Endothelial cell of umbilical vein (primary cell): ENCODE results near the gene HDAC9. TPM values are rescaled to one million over a fixed set of nuclear protein-coding genes. Genes with fewer than 3 reads are reported as not detected.

ENCODE experiments used
- BruUV-seq: library from RNA; stranded (reverse); fragments of 400-500 nt; replicated peaks from 2 replicates; lab custom pipeline; 2021; lab: Mats Ljungman, UMichigan
- CTCF ChIA-PET: fragments of 300-600, 350-600 bp; sonication (Branson Sonifier 250); formaldehyde crosslinking; loops from one replicate; lab custom pipeline; 2021; ENCODE audit warnings: antibody characterized with exemption, inconsistent platforms; lab: Charles Lee
- POLR2A ChIA-PET: fragments of 300-600, 350-600 bp; sonication (Branson Sonifier 250); formaldehyde crosslinking; loops from one replicate; lab custom pipeline; 2021; ENCODE audit warnings: antibody characterized with exemption, inconsistent platforms; lab: Charles Lee
- DNase-seq: peaks from one replicate; pipeline ENCODE4 v3.0.0-alpha.2; 2011; ENCODE audit warnings: low read depth, low spot score
- FAIRE-seq: peaks from 2 replicates; lab custom pipeline; 2011; peaks lifted over from hg19 to GRCh38; lab: Jason Lieb, UNC
- H2AFZ ChIP-seq: 2 replicates; pipeline ENCODE4 v1.6.0; 2012; ENCODE audit warnings: low read depth, low read length, control low read depth, inconsistent platforms
- H3K27ac ChIP-seq: 2 replicates; pipeline ENCODE4 v1.5.1; 2011; ENCODE audit warnings: low read depth, mild to moderate bottlenecking, control low read depth, low read length, moderate library complexity; ENCODE audit not compliant: insufficient read depth
- H3K27me3 ChIP-seq, 2 experiments: 2 replicates each; pipeline versions ENCODE4 v1.6.0 to v1.6.1; 2011; ENCODE audit warnings: low read length in 2 of 2, mixed read lengths in 1 of 2; ENCODE audit not compliant: control insufficient read depth in 2 of 2, insufficient read depth in 2 of 2
- H3K36me3 ChIP-seq, 2 experiments: 2 replicates in 1 of 2; 3 replicates in 1 of 2; pipeline ENCODE4 v1.5.1; 2011; ENCODE audit warnings: low read length in 2 of 2, mild to moderate bottlenecking in 1 of 2, moderate library complexity in 1 of 2; ENCODE audit not compliant: control insufficient read depth in 2 of 2, insufficient read depth in 2 of 2; ENCODE audit errors: extremely low read depth in 1 of 2
- H3K4me1 ChIP-seq: 3 replicates; pipeline ENCODE4 v1.5.1; 2011; ENCODE audit warnings: mild to moderate bottlenecking, low read length; ENCODE audit not compliant: control insufficient read depth, insufficient read depth; ENCODE audit errors: extremely low read depth
- H3K4me2 ChIP-seq: 2 replicates; pipeline ENCODE4 v1.6.1; 2011; ENCODE audit warnings: low read length, control low read depth, mixed read lengths; ENCODE audit not compliant: insufficient read depth
- H3K4me3 ChIP-seq, 3 experiments: fragments of 200-600 bp in 1 of 3; sonication (generic), shearing (Covaris generic) in 1 of 3; replicated peaks in 1 of 3; 2 replicates each; pipeline ENCODE4 v1.5.1; 2011 to 2016; ENCODE audit warnings: control low read depth in 3 of 3, low read length in 3 of 3, mild to moderate bottlenecking in 2 of 3, inconsistent platforms in 1 of 3, low read depth in 1 of 3, moderate library complexity in 1 of 3; ENCODE audit not compliant: insufficient read depth in 1 of 3
- H3K79me2 ChIP-seq: 2 replicates; pipeline ENCODE4 v1.6.0; 2012; ENCODE audit warnings: low read length, inconsistent platforms; ENCODE audit not compliant: control insufficient read depth, insufficient read depth
- H3K9ac ChIP-seq: replicated peaks from 2 replicates; pipeline ENCODE3; 2011; ENCODE audit warnings: low read length, control low read depth; ENCODE audit not compliant: insufficient read depth; ENCODE audit errors: extremely low read depth
- H3K9me1 ChIP-seq: replicated peaks from 3 replicates; pipeline ENCODE4 v1.6.0; 2011; ENCODE audit warnings: mild to moderate bottlenecking, low read length; ENCODE audit not compliant: control insufficient read depth, insufficient read depth; ENCODE audit errors: extremely low read depth
- H3K9me3 ChIP-seq: replicated peaks from 2 replicates; pipeline ENCODE4 v1.5.1; 2012; ENCODE audit warnings: low read length, inconsistent platforms; ENCODE audit not compliant: control insufficient read depth, insufficient read depth
- H4K20me1 ChIP-seq: replicated peaks from 2 replicates; pipeline ENCODE3; 2011; ENCODE audit warnings: mild to moderate bottlenecking, low read length; ENCODE audit not compliant: control insufficient read depth, insufficient read depth; ENCODE audit errors: extremely low read depth
- CTCF ChIP-seq, 2 donors: IDR thresholded peaks; 1 replicate in 1 of 2; 2 replicates in 1 of 2; pipeline ENCODE4 v1.5.1; 2011; ENCODE audit warnings: low read length in 2 of 2, mild to moderate bottlenecking in 2 of 2, moderate library complexity in 2 of 2, control low read depth in 1 of 2, inconsistent platforms in 1 of 2, low read depth in 1 of 2; ENCODE audit not compliant: insufficient read depth in 1 of 2; ENCODE audit errors: extremely low read depth in 1 of 2
- EZH2 ChIP-seq: IDR thresholded peaks from 2 replicates; pipeline ENCODE4 v1.6.1; 2012; ENCODE audit warnings: borderline replicate concordance, low read depth, mild to moderate bottlenecking, moderate library complexity, low read length, inconsistent platforms; ENCODE audit not compliant: severe bottlenecking
- FOS ChIP-seq: IDR thresholded peaks from 2 replicates; pipeline ENCODE4 v1.6.1; 2011; ENCODE audit warnings: mild to moderate bottlenecking, low read length, moderate library complexity, borderline replicate concordance; ENCODE audit not compliant: insufficient read depth
- GATA2 ChIP-seq: IDR thresholded peaks from 2 replicates; pipeline ENCODE4 v1.7.0; 2011; ENCODE audit warnings: low read depth, mild to moderate bottlenecking, moderate library complexity, mixed read lengths, low read length; ENCODE audit not compliant: insufficient read length, insufficient read depth
- JUN ChIP-seq: IDR thresholded peaks from 2 replicates; pipeline ENCODE4 v1.6.1; 2011; ENCODE audit warnings: borderline replicate concordance, low read depth; ENCODE audit not compliant: insufficient read length, insufficient read depth
- MYC ChIP-seq: IDR thresholded peaks from one replicate; pipeline ENCODE4 v1.6.1; 2011; ENCODE audit warnings: mild to moderate bottlenecking, low read depth, low read length
- POLR2A ChIP-seq: IDR thresholded peaks from 2 replicates; pipeline ENCODE4 v1.6.1; 2012; ENCODE audit warnings: low read depth, mild to moderate bottlenecking, control low read depth, low read length
- POLR2AphosphoS5 ChIP-seq: IDR thresholded peaks from 2 replicates; pipeline ENCODE4 v1.6.1; 2012; ENCODE audit warnings: low read depth, mild to moderate bottlenecking, control low read depth, low read length, moderate library complexity; ENCODE audit not compliant: insufficient read depth
- dilution Hi-C: fragments of 300-500 bp; cut with MboI; formaldehyde crosslinking; loops from one replicate; pipeline ENCODE4 v1.15.0; 2019; ENCODE audit warnings: low sequenced_read_pairs; ENCODE audit not compliant: extremely low pct_ligation_motif_present
- intact Hi-C: fragments of 100-400 bp; cut with micrococcal nuclease; formaldehyde crosslinking; loops from one replicate; pipeline ENCODE4 v1.10.0; 2022
- polyA plus RNA-seq, 4 experiments: library from polyadenylated mRNA; depleted of rRNA in 3 of 4; stranded (reverse) in 3 of 4; unstranded in 1 of 4; fragments of >200 nt; gene quantifications; 2 replicates each; pipeline versions ENCODE4 v1.2.1 to v1.2.3, GENCODE V29; 2011 to 2012; ENCODE audit warnings: missing spikeins in 1 of 4
- total RNA-seq: library from RNA; stranded (reverse); gene quantifications from 2 replicates; pipeline ENCODE4 v1.2.3, GENCODE V29; 2021
- TF ChIP-seq, protein P1 (sequence below): IDR thresholded peaks from 2 replicates; pipeline ENCODE4 v1.6.1; 2011; ENCODE audit not compliant: insufficient read depth, insufficient read length

The HDAC9 gene
- total and polyA plus RNA-seq, 2 donors (not counting 3 experiments of a cell fraction or from before 2014, with no cell fraction given) = 1.8 to 11.6 TPM

GRCh38 chr7:18685971-18686370, 190.4 kb downstream of the HDAC9 start:
- no peak overlapping the region for H2AFZ ChIP-seq
- no peaks in the 10 kb centered on the region for H3K79me2 ChIP-seq
- POLR2A ChIA-PET = no interaction called here
- H3K36me3 ChIP-seq = no peaks in the 10 kb centered on the region
- H3K4me1 ChIP-seq = no peaks in the 10 kb centered on the region
- CTCF ChIA-PET = interaction anchor here (1.1 kb wide), 1 partner anchor 10 kb away, joined by 3 read pairs; no protein-coding TSS in a partner anchor
- no peak overlapping the region for H3K4me3 ChIP-seq
- H3K27ac ChIP-seq = no peak overlapping the region
- no peak overlapping the region for H3K9ac ChIP-seq
- no peaks in the 10 kb centered on the region for H3K27me3 ChIP-seq
- BruUV-seq = no TSS peak
- intact Hi-C loops (no loop called here), dilution Hi-C loops (no loop called here)
- FAIRE-seq (no peak), DNase-seq (no peak)
- H3K9me3 ChIP-seq = no peaks in the 10 kb centered on the region
- H3K4me2 ChIP-seq = no peak overlapping the region
- no peaks in the 10 kb centered on the region for H4K20me1 ChIP-seq
- no peak for TF ChIP-seq JUN
- no peak for TF ChIP-seq POLR2A
- no peak for TF ChIP-seq GATA2
- TF ChIP-seq FOS = no peak
- TF ChIP-seq POLR2AphosphoS5 = no peak
- TF ChIP-seq, protein P1, sequence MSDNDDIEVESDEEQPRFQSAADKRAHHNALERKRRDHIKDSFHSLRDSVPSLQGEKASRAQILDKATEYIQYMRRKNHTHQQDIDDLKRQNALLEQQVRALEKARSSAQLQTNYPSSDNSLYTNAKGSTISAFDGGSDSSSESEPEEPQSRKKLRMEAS = no peak
- no peak for TF ChIP-seq MYC
- TF ChIP-seq CTCF (IDR thresholded peaks at IDR 0.05; ENCODE audit: extremely low read depth in 1 of 2, insufficient read depth in 1 of 2, low read depth in 1 of 2, low read length in 2 of 2) = no peak
- no peak for TF ChIP-seq EZH2
- H3K9me1 ChIP-seq = no peaks in the 10 kb centered on the region
